Measurements from ENCODE around the gene TBRG1. TPM values are rescaled to one million over a fixed set of nuclear protein-coding genes. Genes with fewer than 3 reads are reported as not detected.

TBRG1 gene
- total RNA-seq, 3 donors from 2014 or later = 34.7 to 49.0 (median 34.9) TPM

DNA sequence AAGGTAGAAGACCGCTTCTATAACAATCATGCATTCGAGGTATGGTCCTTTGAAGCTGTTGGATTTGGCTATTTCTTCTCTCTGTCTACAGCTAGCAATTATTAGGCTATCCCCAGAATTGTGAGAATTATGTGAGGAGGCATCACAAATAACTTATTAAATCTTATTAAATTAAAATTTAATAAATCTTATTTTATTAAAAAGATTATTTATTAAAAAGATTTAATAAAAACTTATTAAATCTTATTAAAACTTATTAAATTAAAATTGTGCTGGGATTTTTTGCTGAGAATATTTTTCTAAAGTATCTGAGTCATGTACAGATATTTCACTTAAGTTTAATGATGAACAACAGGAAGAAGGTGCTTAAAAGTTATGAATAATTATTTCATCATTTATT is 58.8 kb downstream of the TBRG1 start:
- H3K4me1 ChIP-seq = no peaks in the 10 kb centered on the region
- intact Hi-C loops (cut with DNase I; ENCODE audit: low total_unique reads) = no loop called here
- DNase-seq (ENCODE audit: low spot score in 2 of 2) = no peak
- H3K27me3 ChIP-seq = no peaks in the 10 kb centered on the region
- H3K4me3 ChIP-seq = no peak overlapping the region
- H3K27ac ChIP-seq = no peak overlapping the region
- no peaks in the 10 kb centered on the region for H3K36me3 ChIP-seq
- peaks cover 0 to 4% of the 10 kb centered on the region in 2 donors for H3K9me3 ChIP-seq
- TF ChIP-seq, protein P1, sequence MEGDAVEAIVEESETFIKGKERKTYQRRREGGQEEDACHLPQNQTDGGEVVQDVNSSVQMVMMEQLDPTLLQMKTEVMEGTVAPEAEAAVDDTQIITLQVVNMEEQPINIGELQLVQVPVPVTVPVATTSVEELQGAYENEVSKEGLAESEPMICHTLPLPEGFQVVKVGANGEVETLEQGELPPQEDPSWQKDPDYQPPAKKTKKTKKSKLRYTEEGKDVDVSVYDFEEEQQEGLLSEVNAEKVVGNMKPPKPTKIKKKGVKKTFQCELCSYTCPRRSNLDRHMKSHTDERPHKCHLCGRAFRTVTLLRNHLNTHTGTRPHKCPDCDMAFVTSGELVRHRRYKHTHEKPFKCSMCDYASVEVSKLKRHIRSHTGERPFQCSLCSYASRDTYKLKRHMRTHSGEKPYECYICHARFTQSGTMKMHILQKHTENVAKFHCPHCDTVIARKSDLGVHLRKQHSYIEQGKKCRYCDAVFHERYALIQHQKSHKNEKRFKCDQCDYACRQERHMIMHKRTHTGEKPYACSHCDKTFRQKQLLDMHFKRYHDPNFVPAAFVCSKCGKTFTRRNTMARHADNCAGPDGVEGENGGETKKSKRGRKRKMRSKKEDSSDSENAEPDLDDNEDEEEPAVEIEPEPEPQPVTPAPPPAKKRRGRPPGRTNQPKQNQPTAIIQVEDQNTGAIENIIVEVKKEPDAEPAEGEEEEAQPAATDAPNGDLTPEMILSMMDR (IDR thresholded peaks at IDR 0.05) = no peak
- TF ChIP-seq POLR2AphosphoS5 (IDR thresholded peaks at IDR 0.05) (no peak), POLR2A (IDR thresholded peaks at IDR 0.05) (no peak)

DNA sequence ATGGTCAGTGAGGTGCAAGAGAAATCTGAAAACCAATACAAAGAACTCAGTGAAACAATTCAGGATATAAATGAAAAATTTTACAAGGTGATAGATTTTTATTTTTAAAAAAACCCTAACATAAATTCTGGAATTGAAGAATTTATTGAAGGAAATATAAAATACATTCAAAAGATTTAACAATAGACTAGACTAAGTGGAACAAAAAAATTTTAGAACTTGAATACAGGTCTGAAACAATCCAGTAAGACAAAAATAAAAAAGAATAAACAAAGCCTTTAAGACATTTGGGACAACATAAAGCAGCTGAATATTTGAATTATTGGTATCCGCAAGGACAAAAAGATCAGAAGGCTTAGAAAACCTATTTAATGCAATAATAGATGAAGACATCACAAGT is 59.8 kb downstream of the TBRG1 start:
- no peaks in the 10 kb centered on the region for H3K4me1 ChIP-seq

More for the DNA sequence above, 59.8 kb downstream of the TBRG1 start:
- intact Hi-C loops (cut with DNase I; ENCODE audit: low total_unique reads) = no loop called here
- H3K36me3 ChIP-seq = no peaks in the 10 kb centered on the region
- H3K4me3 ChIP-seq = no peak overlapping the region
- no peak for TF ChIP-seq POLR2A (IDR thresholded peaks at IDR 0.05)
- TF ChIP-seq, protein P1 (IDR thresholded peaks at IDR 0.05) = no peak
- no peak for TF ChIP-seq POLR2AphosphoS5 (IDR thresholded peaks at IDR 0.05)
- DNase-seq (ENCODE audit: low spot score in 2 of 2) = no peak
- H3K27ac ChIP-seq = no peak overlapping the region
- no peaks in the 10 kb centered on the region for H3K27me3 ChIP-seq
- H3K9me3 ChIP-seq = peaks cover 0 to 4% of the 10 kb centered on the region in 2 donors

Other genes starting within 250 kb of the TBRG1 start
- not detected for gene OR8B2, start 238.4 kb upstream of the TBRG1 start, total RNA-seq
- gene OR8B3, start 223.8 kb upstream of the TBRG1 start, total RNA-seq = not detected
- gene OR8B4, start 198.0 kb upstream of the TBRG1 start, total RNA-seq = not detected
- gene OR8B8, start 177.2 kb upstream of the TBRG1 start, total RNA-seq = not detected
- gene OR8B12, start 79.2 kb upstream of the TBRG1 start, total RNA-seq = not detected
- not detected for gene OR8A1, start 52.9 kb upstream of the TBRG1 start, total RNA-seq
- not detected for gene PANX3, start 11.4 kb upstream of the TBRG1 start, total RNA-seq
- gene SIAE, start 50.9 kb downstream of the TBRG1 start, total RNA-seq = 10 to 100 TPM; 12.5 to 17.0 (median 14.9) TPM
- 10 to 100 TPM in 1 of 3 donors, 1 to 10 TPM in 2; 2.9 to 15.2 (median 9.8) TPM for gene SPA17, start 51.0 kb downstream of the TBRG1 start, total RNA-seq
- under 1 TPM; 0.33 to 0.48 (median 0.44) TPM for gene NRGN, start 117.1 kb downstream of the TBRG1 start, total RNA-seq
- 10 to 100 TPM in 1 of 3 donors, 1 to 10 TPM in 1, not detected in 1; 8.8 to 20.5 TPM for gene VSIG2, start 129.4 kb downstream of the TBRG1 start, total RNA-seq
- 10 to 100 TPM; 11.6 to 38.7 (median 19.8) TPM for gene ESAM, start 139.4 kb downstream of the TBRG1 start, total RNA-seq
- 10 to 100 TPM; 10.9 to 34.2 (median 27.2) TPM for gene MSANTD2, start 177.5 kb downstream of the TBRG1 start, total RNA-seq
- gene ROBO3, start 242.6 kb downstream of the TBRG1 start, total RNA-seq = 10 to 100 TPM in 2 of 3 donors, 1 to 10 TPM in 1; 9.1 to 30.9 (median 15.4) TPM

All from breast epithelium (tissue), 4 donors.